ENCODE results near the gene MASP1.

MASP1 gene

GRCh38 chr3:187257471-187257870, 34.1 kb downstream of the MASP1 start:
- no peak overlapping the region for H3K4me2 ChIP-seq (ENCODE audit: low read length)
- no peaks in the 10 kb centered on the region for H3K4me1 ChIP-seq (ENCODE audit: insufficient read depth, low read length, severe bottlenecking)
- H3K27ac ChIP-seq (ENCODE audit: low read depth, low read length, poor library complexity, severe bottlenecking): no peak overlapping the region
- TF ChIP-seq EZH2 (IDR thresholded peaks at IDR 0.05; ENCODE audit: borderline replicate concordance, low read length) (no peak), CTCF (IDR thresholded peaks at IDR 0.05; ENCODE audit: low read length) (no peak)
- no peaks in the 10 kb centered on the region for H3K9me3 ChIP-seq (ENCODE audit: low read length)
- no peaks in the 10 kb centered on the region for H3K36me3 ChIP-seq (ENCODE audit: insufficient read depth, low read length)
- no peaks in the 10 kb centered on the region for H3K79me2 ChIP-seq (ENCODE audit: insufficient read depth, low read length)
- no peak overlapping the region for H2AFZ ChIP-seq (ENCODE audit: low read length)
- no peak overlapping the region for H3K4me3 ChIP-seq (ENCODE audit: low read depth, low read length, poor library complexity, severe bottlenecking)
- H3K9me2 ChIP-seq (ENCODE audit: low read depth, low read length): no peaks in the 10 kb centered on the region
- H3K9ac ChIP-seq (ENCODE audit: low read length): no peak overlapping the region
- H4K20me1 ChIP-seq (ENCODE audit: insufficient read depth, low read length): no peaks in the 10 kb centered on the region
- no peaks in the 10 kb centered on the region for H3F3A ChIP-seq (ENCODE audit: insufficient read depth, low read length)
- H3K27me3 ChIP-seq (ENCODE audit: insufficient read depth, low read length): 0 out of 2 replicates have a peak, but pooled peaks cover 3% of the 10 kb centered on the region

GRCh38 chr3:187256051-187256616, 35.4 kb downstream of the MASP1 start:
- no peaks in the 10 kb centered on the region for H3K79me2 ChIP-seq (ENCODE audit: insufficient read depth, low read length)
- no peak overlapping the region for H3K9ac ChIP-seq (ENCODE audit: low read length)
- 0 out of 2 replicates have a peak, but pooled peaks cover 3% of the 10 kb centered on the region for H3K27me3 ChIP-seq (ENCODE audit: insufficient read depth, low read length)
- no peaks in the 10 kb centered on the region for H3F3A ChIP-seq (ENCODE audit: insufficient read depth, low read length)
- H3K4me3 ChIP-seq (ENCODE audit: low read depth, low read length, poor library complexity, severe bottlenecking): no peak overlapping the region
- H3K4me1 ChIP-seq (ENCODE audit: insufficient read depth, low read length, severe bottlenecking): no peaks in the 10 kb centered on the region
- no peaks in the 10 kb centered on the region for H4K20me1 ChIP-seq (ENCODE audit: insufficient read depth, low read length)
- no peak overlapping the region for H3K4me2 ChIP-seq (ENCODE audit: low read length)
- no peak overlapping the region for H3K27ac ChIP-seq (ENCODE audit: low read depth, low read length, poor library complexity, severe bottlenecking)
- no peaks in the 10 kb centered on the region for H3K9me2 ChIP-seq (ENCODE audit: low read depth, low read length)
- no peak for TF ChIP-seq EZH2 (IDR thresholded peaks at IDR 0.05; ENCODE audit: borderline replicate concordance, low read length)
- no peak for TF ChIP-seq CTCF (IDR thresholded peaks at IDR 0.05; ENCODE audit: low read length)
- no peaks in the 10 kb centered on the region for H3K36me3 ChIP-seq (ENCODE audit: insufficient read depth, low read length)
- no peak overlapping the region for H2AFZ ChIP-seq (ENCODE audit: low read length)
- no peaks in the 10 kb centered on the region for H3K9me3 ChIP-seq (ENCODE audit: low read length)

GRCh38 chr3:187255314-187255713, 36.2 kb downstream of the MASP1 start:
- no peaks in the 10 kb centered on the region for H3K27me3 ChIP-seq (ENCODE audit: insufficient read depth, low read length)
- no peak overlapping the region for H3K27ac ChIP-seq (ENCODE audit: low read depth, low read length, poor library complexity, severe bottlenecking)
- no peak overlapping the region for H2AFZ ChIP-seq (ENCODE audit: low read length)
- no peaks in the 10 kb centered on the region for H3K36me3 ChIP-seq (ENCODE audit: insufficient read depth, low read length)
- H3K79me2 ChIP-seq (ENCODE audit: insufficient read depth, low read length): no peaks in the 10 kb centered on the region
- H4K20me1 ChIP-seq (ENCODE audit: insufficient read depth, low read length): no peaks in the 10 kb centered on the region
- no peaks in the 10 kb centered on the region for H3F3A ChIP-seq (ENCODE audit: insufficient read depth, low read length)
- no peaks in the 10 kb centered on the region for H3K9me2 ChIP-seq (ENCODE audit: low read depth, low read length)
- H3K9me3 ChIP-seq (ENCODE audit: low read length): no peaks in the 10 kb centered on the region
- H3K4me2 ChIP-seq (ENCODE audit: low read length): no peak overlapping the region
- TF ChIP-seq CTCF (IDR thresholded peaks at IDR 0.05; ENCODE audit: low read length): no peak
- TF ChIP-seq EZH2 (IDR thresholded peaks at IDR 0.05; ENCODE audit: borderline replicate concordance, low read length): no peak
- H3K4me1 ChIP-seq (ENCODE audit: insufficient read depth, low read length, severe bottlenecking): no peaks in the 10 kb centered on the region
- H3K9ac ChIP-seq (ENCODE audit: low read length): no peak overlapping the region
- H3K4me3 ChIP-seq (ENCODE audit: low read depth, low read length, poor library complexity, severe bottlenecking): no peak overlapping the region
